IMR-90 (cell line): ENCODE data around the gene FAM124A. TPM values are rescaled to one million over a fixed set of nuclear protein-coding genes. Genes with fewer than 3 reads are reported as not detected.

ENCODE experiments used
- ATAC-seq: fragments of 200-7000 bp; cut with Tn5 transposase; 2 replicates; pipeline ENCODE4 v1.9.1; 2020; ENCODE audit warnings: low read depth, mild to moderate bottlenecking, moderate library complexity
- BruUV-seq: library from RNA; stranded (reverse); fragments of 400-500 nt; replicated peaks from 2 replicates; lab custom pipeline; 2021; lab: Mats Ljungman, UMichigan
- CTCF ChIA-PET: fragments of 300-600 bp; formaldehyde crosslinking; extraction: SDS; loops from one replicate; lab custom pipeline; 2021; ENCODE audit warnings: antibody characterized with exemption; lab: Yijun Ruan, JAX
- POLR2A ChIA-PET: fragments of 300-600 bp; sonication (Branson Sonifier 250); formaldehyde crosslinking; loops from one replicate; lab custom pipeline; 2022; ENCODE audit warnings: antibody characterized with exemption; ENCODE audit not compliant: unreplicated experiment; lab: Charles Lee
- DNase-seq: peaks from one replicate; pipeline ENCODE4 v3.0.0; 2013
- H2AFZ ChIP-seq: replicated peaks from 2 replicates; pipeline ENCODE3; 2013; ENCODE audit warnings: low read length, mild to moderate bottlenecking; ENCODE audit not compliant: poor library complexity
- H2AK5ac ChIP-seq: 2 replicates; pipeline ENCODE4 v1.6.1; 2013; ENCODE audit warnings: low read depth, low read length, inconsistent platforms
- H2AK9ac ChIP-seq: replicated peaks from 2 replicates; pipeline ENCODE3; 2013; ENCODE audit warnings: mild to moderate bottlenecking, low read depth, low read length, moderate library complexity; ENCODE audit not compliant: poor library complexity
- H2BK120ac ChIP-seq: 2 replicates; pipeline ENCODE4 v1.6.1; 2013; ENCODE audit warnings: low read depth, low read length, inconsistent platforms
- H2BK15ac ChIP-seq: 3 replicates; pipeline ENCODE4 v1.6.1; 2013; ENCODE audit warnings: low read depth, low read length, inconsistent platforms
- H2BK20ac ChIP-seq: 2 replicates; pipeline ENCODE4 v1.6.1; 2013; ENCODE audit warnings: low read depth, mild to moderate bottlenecking, inconsistent platforms, low read length, moderate library complexity
- H2BK5ac ChIP-seq: 2 replicates; pipeline ENCODE4 v1.6.1; 2013; ENCODE audit warnings: mild to moderate bottlenecking, low read depth, low read length, inconsistent platforms; ENCODE audit not compliant: poor library complexity, severe bottlenecking
- H3K14ac ChIP-seq: replicated peaks from 2 replicates; pipeline ENCODE4 v1.6.1; 2013; ENCODE audit warnings: low read depth, low read length, inconsistent platforms
- H3K18ac ChIP-seq: 2 replicates; pipeline ENCODE4 v1.6.1; 2013; ENCODE audit warnings: low read depth, low read length, control low read depth
- H3K23ac ChIP-seq: 2 replicates; pipeline ENCODE4 v1.6.1; 2013; ENCODE audit warnings: low read depth, low read length, inconsistent platforms
- H3K27ac ChIP-seq: 2 replicates; pipeline ENCODE4 v1.5.1; 2013; ENCODE audit warnings: mild to moderate bottlenecking, control low read depth, low read length; ENCODE audit not compliant: insufficient read depth
- H3K27me3 ChIP-seq: 2 replicates; pipeline ENCODE4 v1.6.1; 2013; ENCODE audit warnings: low read length; ENCODE audit not compliant: control insufficient read depth, insufficient read depth
- H3K36me3 ChIP-seq: 2 replicates; pipeline ENCODE4 v1.6.1; 2013; ENCODE audit warnings: low read length, mixed read lengths; ENCODE audit not compliant: control insufficient read depth, insufficient read depth
- H3K4ac ChIP-seq: 2 replicates; pipeline ENCODE4 v1.6.1; 2013; ENCODE audit warnings: low read depth, low read length, inconsistent platforms
- H3K4me1 ChIP-seq: 2 replicates; pipeline ENCODE4 v1.6.1; 2013; ENCODE audit warnings: low read length, mixed read lengths; ENCODE audit not compliant: control insufficient read depth, insufficient read depth
- H3K4me2 ChIP-seq: 2 replicates; pipeline ENCODE4 v1.6.1; 2013; ENCODE audit warnings: low read depth, mild to moderate bottlenecking, control low read depth, low read length, moderate library complexity
- H3K4me3 ChIP-seq: 2 replicates; pipeline ENCODE4 v1.5.1; 2013; ENCODE audit warnings: low read depth, mild to moderate bottlenecking, control low read depth, low read length, moderate library complexity; ENCODE audit not compliant: insufficient read depth
- H3K56ac ChIP-seq: 2 replicates; pipeline ENCODE4 v1.6.1; 2013; ENCODE audit warnings: low read length, inconsistent platforms; ENCODE audit not compliant: insufficient read depth; ENCODE audit errors: extremely low read depth
- H3K79me1 ChIP-seq, 2 experiments: 2 replicates each; pipeline ENCODE4 v1.6.1; 2013; ENCODE audit warnings: low read length in 2 of 2, inconsistent platforms in 1 of 2, low read depth in 1 of 2
- H3K9ac ChIP-seq: 2 replicates; pipeline ENCODE4 v1.6.1; 2013; ENCODE audit warnings: low read depth, low read length, control low read depth
- H3K9me1 ChIP-seq: 2 replicates; pipeline ENCODE4 v1.6.1; 2013; ENCODE audit warnings: low read length, inconsistent platforms; ENCODE audit not compliant: insufficient read depth
- H3K9me3 ChIP-seq: 2 replicates; pipeline ENCODE4 v1.6.1; 2013; ENCODE audit warnings: low read length; ENCODE audit not compliant: control insufficient read depth, insufficient read depth
- H4K20me1 ChIP-seq: 2 replicates; pipeline ENCODE4 v1.6.1; 2013; ENCODE audit warnings: low read length, inconsistent platforms; ENCODE audit not compliant: insufficient read depth
- H4K5ac ChIP-seq: 2 replicates; pipeline ENCODE4 v1.6.1; 2013; ENCODE audit warnings: mild to moderate bottlenecking, low read depth, low read length, control low read depth
- H4K8ac ChIP-seq, 2 experiments: 2 replicates each; pipeline ENCODE4 v1.6.1; 2013; ENCODE audit warnings: low read depth in 2 of 2, low read length in 2 of 2, control low read depth in 1 of 2, inconsistent platforms in 1 of 2
- H4K91ac ChIP-seq: 2 replicates; pipeline ENCODE4 v1.6.1; 2013; ENCODE audit warnings: low read depth, low read length, inconsistent platforms; ENCODE audit not compliant: insufficient read depth
- BHLHE40 ChIP-seq: fragments of 150-350 bp; IDR thresholded peaks from 2 replicates; pipeline ENCODE4 v1.6.1; 2016; ENCODE audit warnings: mild to moderate bottlenecking, low read depth, low read length
- CEBPB ChIP-seq: IDR thresholded peaks from 2 replicates; pipeline ENCODE4 v1.6.1; 2012; ENCODE audit warnings: low read depth, low read length, improper control_type of control experiment
- CHD1 ChIP-seq: IDR thresholded peaks from 2 replicates; pipeline ENCODE4 v1.6.1; 2012; ENCODE audit warnings: low read depth, low read length, improper control_type of control experiment
- CTCF ChIP-seq: conservative IDR thresholded peaks from 2 replicates; pipeline ENCODE4 v1.5.1; 2012; ENCODE audit warnings: mild to moderate bottlenecking, low read depth, low read length, improper control_type of control experiment
- ELK1 ChIP-seq: fragments of 150-350 bp; IDR thresholded peaks from 2 replicates; pipeline ENCODE4 v1.6.1; 2016; ENCODE audit warnings: low read depth, mild to moderate bottlenecking, low read length, moderate library complexity, borderline replicate concordance
- FOS ChIP-seq: fragments of 150-350 bp; IDR thresholded peaks from 2 replicates; pipeline ENCODE4 v1.6.1; 2016; ENCODE audit warnings: low read depth, low read length
- MAZ ChIP-seq: IDR thresholded peaks from 2 replicates; pipeline ENCODE4 v1.6.1; 2012; ENCODE audit warnings: low read depth, mild to moderate bottlenecking, low read length, improper control_type of control experiment, moderate library complexity, borderline replicate concordance
- MXI1 ChIP-seq: IDR thresholded peaks from 2 replicates; pipeline ENCODE4 v1.6.1; 2012; ENCODE audit warnings: low read depth, mild to moderate bottlenecking, low read length, moderate library complexity, borderline replicate concordance
- NFE2L2 ChIP-seq: fragments of 150-350 bp; IDR thresholded peaks from 2 replicates; pipeline ENCODE4 v1.6.1; 2016; ENCODE audit warnings: low read depth, mild to moderate bottlenecking, low read length
- POLR2A ChIP-seq: IDR thresholded peaks from 2 replicates; pipeline ENCODE4 v1.6.1; 2012; ENCODE audit warnings: mild to moderate bottlenecking, low read depth, low read length
- RAD21 ChIP-seq: IDR thresholded peaks from 2 replicates; pipeline ENCODE4 v1.6.1; 2012; ENCODE audit warnings: low read length, improper control_type of control experiment
- RCOR1 ChIP-seq: IDR thresholded peaks from 2 replicates; pipeline ENCODE4 v1.6.1; 2012; ENCODE audit warnings: mild to moderate bottlenecking, low read length, improper control_type of control experiment; ENCODE audit not compliant: insufficient replicate concordance
- RFX5 ChIP-seq: IDR thresholded peaks from 2 replicates; pipeline ENCODE4 v1.8.0; 2012; ENCODE audit warnings: low read depth, mild to moderate bottlenecking, low read length, moderate library complexity
- SMC3 ChIP-seq: fragments of 150-350 bp; IDR thresholded peaks from 2 replicates; pipeline ENCODE4 v1.6.1; 2016; ENCODE audit warnings: low read depth, mild to moderate bottlenecking, antibody characterized with exemption, low read length, moderate library complexity
- USF2 ChIP-seq: fragments of 150-350 bp; IDR thresholded peaks from 2 replicates; pipeline ENCODE4 v1.6.1; 2017; ENCODE audit warnings: mild to moderate bottlenecking, antibody characterized with exemption, low read length, low read depth
- WGBS, 2 experiments: methylation state at CpG; one replicate each; pipeline versions ENCODE4 v1.1.5 to v1.1.7; 2013; ENCODE audit warnings: missing lambda C conversion rate in 2 of 2; ENCODE audit not compliant: insufficient read length in 1 of 2; ENCODE audit errors: extremely low coverage in 2 of 2; 5-methylcytosine and 5-hydroxymethylcytosine counted together
- dilution Hi-C: fragments of 300-500 bp; cut with HindIII; formaldehyde crosslinking; loops from one replicate; pipeline ENCODE4 v1.14.3; 2018; ENCODE audit warnings: low sequenced_read_pairs; ENCODE audit not compliant: unreplicated experiment
- in situ Hi-C: fragments of 300-500 bp; cut with MboI; formaldehyde crosslinking; loops from 3 replicates; pipeline ENCODE4 v1.14.3; 2019; ENCODE audit warnings: low sequenced_read_pairs, inconsistent platforms, mixed read lengths
- intact Hi-C: fragments of 100-400 bp; cut with micrococcal nuclease; formaldehyde crosslinking; loops from 2 replicates; pipeline ENCODE4 v1.10.0; 2022
- polyA plus RNA-seq, 3 experiments: library from polyadenylated mRNA; depleted of rRNA; stranded (reverse); fragments of >200 nt; gene quantifications; 2 replicates each; pipeline ENCODE4 v1.2.3, GENCODE V29; 2012; ENCODE audit warnings: low replicate concordance in 1 of 3
- total RNA-seq: library from RNA; depleted of rRNA; stranded (reverse); fragments of >200 nt; gene quantifications from 2 replicates; pipeline ENCODE4 v1.2.3, GENCODE V29; 2012

Gene FAM124A
- total and polyA plus RNA-seq, 2 of the 4 experiments (the other 2 are of a cell fraction) = 0.03 TPM; not detected in 1

GRCh38 chr13:51178456-51179074 is 43.6 kb upstream of the FAM124A start:
- Histone ChIP-seq H3K79me1 (no peaks in the 10 kb centered on the region), H3K18ac (no peak overlapping the region), H2BK20ac (no peak overlapping the region), H4K20me1 (no peaks in the 10 kb centered on the region), H2AFZ (no peak overlapping the region), H3K4ac (no peak overlapping the region), H3K4me1 (no peaks in the 10 kb centered on the region), H2BK5ac (no peak overlapping the region), H2BK120ac (no peak overlapping the region), H4K91ac (no peak overlapping the region), H2AK9ac (no peak overlapping the region), H3K9ac (no peak overlapping the region), H3K9me3 (no peaks in the 10 kb centered on the region), H3K27ac (no peak overlapping the region), H3K9me1 (no peaks in the 10 kb centered on the region), H3K23ac (no peak overlapping the region), H2AK5ac (no peak overlapping the region), H3K56ac (no peak overlapping the region), H3K36me3 (no peaks in the 10 kb centered on the region), H3K4me2 (no peak overlapping the region), H3K14ac (no peak overlapping the region), H4K8ac (no peak overlapping the region), H3K27me3 (peaks cover 5% of the 10 kb centered on the region), H4K5ac (no peak overlapping the region), H3K4me3 (no peak overlapping the region), H2BK15ac (no peak overlapping the region)
- WGBS, 2 experiments = no CpG with 5 or more reads among the region's 4 CpGs
- intact Hi-C loops (no loop called here), dilution Hi-C loops (no loop called here), in situ Hi-C loops (no loop called here)
- POLR2A ChIA-PET = no interaction called here
- DNase-seq (no peak), ATAC-seq (no peak)
- no peak for TF ChIP-seq NFE2L2
- no peak for TF ChIP-seq POLR2A
- TF ChIP-seq RFX5 = no peak
- no peak for TF ChIP-seq USF2
- no peak for TF ChIP-seq RAD21
- TF ChIP-seq CHD1 = no peak
- TF ChIP-seq ELK1 = no peak
- TF ChIP-seq CEBPB = no peak
- TF ChIP-seq MAZ = no peak
- no peak for TF ChIP-seq MXI1
- no peak for TF ChIP-seq RCOR1
- no peak for TF ChIP-seq SMC3
- no peak for TF ChIP-seq BHLHE40
- TF ChIP-seq FOS = no peak
- TF ChIP-seq CTCF = no peak
- CTCF ChIA-PET = no interaction called here
- no TSS peak for BruUV-seq
